GM10266 (cell line): Measurements from ENCODE around the gene PTPRN2.

Source experiments
- DNase-seq: peaks from one replicate; pipeline ENCODE4 v3.0.0; 2012; ENCODE audit errors: extremely low spot score
- CTCF ChIP-seq: IDR thresholded peaks from 2 replicates; pipeline ENCODE4 v1.5.1; 2012; ENCODE audit warnings: mild to moderate bottlenecking, low read depth; ENCODE audit not compliant: control insufficient read depth, insufficient read depth; ENCODE audit errors: missing control alignments

The PTPRN2 gene

GRCh38 chr7:158432369-158433341 is 155.0 kb downstream of the PTPRN2 start:
- DNase-seq = no peak

GRCh38 chr7:158431941-158432347 is 155.7 kb downstream of the PTPRN2 start:
- TF ChIP-seq CTCF = no peak
- DNase-seq = no peak

More at GRCh38 chr7:158432369-158433341, 155.0 kb downstream of the PTPRN2 start:
- no peak for TF ChIP-seq CTCF

GRCh38 chr7:158431055-158431940 is 156.3 kb downstream of the PTPRN2 start:
- DNase-seq = no peak
- no peak for TF ChIP-seq CTCF

- TF ChIP-seq CTCF = no peak
- no peak for DNase-seq
Measured at GRCh38 chr7:158430308-158431034, 157.2 kb downstream of the PTPRN2 start.

GRCh38 chr7:158428837-158429753 is 158.5 kb downstream of the PTPRN2 start:
- DNase-seq = no peak
- TF ChIP-seq CTCF = no peak
